ENCODE measurements around the gene RAB26.

DNA sequence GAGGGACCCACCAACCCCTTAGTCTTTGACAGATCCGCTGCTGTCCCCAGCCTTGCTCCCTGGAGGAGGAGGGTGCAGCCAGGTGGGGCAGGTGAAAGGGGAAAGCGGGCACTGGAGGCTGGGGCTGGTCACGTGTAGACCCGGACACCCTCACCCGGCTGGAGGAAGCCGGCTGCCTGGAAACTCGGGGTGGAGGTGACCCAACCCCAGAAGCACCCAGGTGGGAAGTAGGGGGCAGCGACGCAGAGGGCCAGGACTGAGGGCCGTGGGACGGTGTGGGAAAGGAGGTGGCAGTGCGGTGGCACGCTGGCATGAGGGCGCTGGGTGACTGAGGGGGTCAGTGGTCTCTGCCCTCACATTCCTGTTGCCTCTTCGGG, 9.8 kb downstream of the RAB26 start:
- TF ChIP-seq, protein P1, sequence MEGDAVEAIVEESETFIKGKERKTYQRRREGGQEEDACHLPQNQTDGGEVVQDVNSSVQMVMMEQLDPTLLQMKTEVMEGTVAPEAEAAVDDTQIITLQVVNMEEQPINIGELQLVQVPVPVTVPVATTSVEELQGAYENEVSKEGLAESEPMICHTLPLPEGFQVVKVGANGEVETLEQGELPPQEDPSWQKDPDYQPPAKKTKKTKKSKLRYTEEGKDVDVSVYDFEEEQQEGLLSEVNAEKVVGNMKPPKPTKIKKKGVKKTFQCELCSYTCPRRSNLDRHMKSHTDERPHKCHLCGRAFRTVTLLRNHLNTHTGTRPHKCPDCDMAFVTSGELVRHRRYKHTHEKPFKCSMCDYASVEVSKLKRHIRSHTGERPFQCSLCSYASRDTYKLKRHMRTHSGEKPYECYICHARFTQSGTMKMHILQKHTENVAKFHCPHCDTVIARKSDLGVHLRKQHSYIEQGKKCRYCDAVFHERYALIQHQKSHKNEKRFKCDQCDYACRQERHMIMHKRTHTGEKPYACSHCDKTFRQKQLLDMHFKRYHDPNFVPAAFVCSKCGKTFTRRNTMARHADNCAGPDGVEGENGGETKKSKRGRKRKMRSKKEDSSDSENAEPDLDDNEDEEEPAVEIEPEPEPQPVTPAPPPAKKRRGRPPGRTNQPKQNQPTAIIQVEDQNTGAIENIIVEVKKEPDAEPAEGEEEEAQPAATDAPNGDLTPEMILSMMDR (IDR thresholded peaks at IDR 0.05): no peak
- no peak for TF ChIP-seq POLR2AphosphoS5 (IDR thresholded peaks at IDR 0.05; ENCODE audit: insufficient read depth in 1 of 2, low read depth in 1 of 2)

Measured in vagina (tissue), 2 donors.